ENCODE measurements around the gene TSPAN33. TPM values are rescaled to one million over a fixed set of nuclear protein-coding genes. Genes with fewer than 3 reads are reported as not detected.
"Not testable (repeated sequence)": the region's sequence is repeated elsewhere in the genome, so short reads cannot be mapped to it uniquely, and the experiment has no call there.

TSPAN33 gene
- total RNA-seq, 1 donor from 2014 or later, result 20.8 TPM

DNA sequence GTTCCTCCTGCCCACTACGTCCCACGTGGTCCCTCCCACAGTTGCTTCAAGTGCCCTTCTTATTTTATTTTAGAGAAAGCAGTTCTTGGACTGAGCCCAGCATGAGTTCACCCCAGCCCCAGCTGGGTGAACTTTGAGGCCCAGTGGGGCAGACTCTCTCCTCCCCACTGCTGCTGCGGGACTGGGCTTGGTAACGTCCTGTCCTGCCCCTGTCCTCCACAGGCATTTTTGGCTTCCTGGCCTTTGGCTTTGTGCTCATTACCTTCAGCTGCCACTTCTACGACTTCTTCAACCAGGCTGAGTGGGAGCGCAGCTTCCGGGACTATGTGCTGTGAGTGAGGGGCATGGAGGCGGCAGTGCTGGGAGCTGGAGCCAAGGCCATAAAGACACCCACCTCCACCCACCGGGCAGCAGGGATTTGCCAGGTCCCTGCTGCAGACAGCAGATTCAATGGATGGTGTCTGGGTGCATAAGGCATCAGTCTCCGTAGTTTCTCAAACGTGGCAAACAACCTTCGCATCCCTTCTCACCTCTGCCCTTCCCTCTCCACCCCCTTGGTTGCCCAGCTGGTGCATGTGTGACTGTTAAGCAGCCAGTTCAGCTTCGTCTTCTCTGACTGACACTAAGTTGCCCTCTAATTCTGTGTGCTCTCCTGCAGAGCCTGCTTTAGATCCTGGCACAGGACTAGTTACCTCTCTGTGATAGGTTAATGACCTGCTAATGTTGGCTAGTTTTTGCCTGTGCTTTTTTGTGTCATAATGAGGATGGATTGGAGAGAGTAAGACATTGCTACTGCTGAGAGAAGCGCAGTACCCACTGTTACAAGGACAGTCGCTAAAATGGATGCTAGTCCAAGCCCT, 64.8 kb downstream of the TSPAN33 start:
- DNase-seq, result no peak

DNA sequence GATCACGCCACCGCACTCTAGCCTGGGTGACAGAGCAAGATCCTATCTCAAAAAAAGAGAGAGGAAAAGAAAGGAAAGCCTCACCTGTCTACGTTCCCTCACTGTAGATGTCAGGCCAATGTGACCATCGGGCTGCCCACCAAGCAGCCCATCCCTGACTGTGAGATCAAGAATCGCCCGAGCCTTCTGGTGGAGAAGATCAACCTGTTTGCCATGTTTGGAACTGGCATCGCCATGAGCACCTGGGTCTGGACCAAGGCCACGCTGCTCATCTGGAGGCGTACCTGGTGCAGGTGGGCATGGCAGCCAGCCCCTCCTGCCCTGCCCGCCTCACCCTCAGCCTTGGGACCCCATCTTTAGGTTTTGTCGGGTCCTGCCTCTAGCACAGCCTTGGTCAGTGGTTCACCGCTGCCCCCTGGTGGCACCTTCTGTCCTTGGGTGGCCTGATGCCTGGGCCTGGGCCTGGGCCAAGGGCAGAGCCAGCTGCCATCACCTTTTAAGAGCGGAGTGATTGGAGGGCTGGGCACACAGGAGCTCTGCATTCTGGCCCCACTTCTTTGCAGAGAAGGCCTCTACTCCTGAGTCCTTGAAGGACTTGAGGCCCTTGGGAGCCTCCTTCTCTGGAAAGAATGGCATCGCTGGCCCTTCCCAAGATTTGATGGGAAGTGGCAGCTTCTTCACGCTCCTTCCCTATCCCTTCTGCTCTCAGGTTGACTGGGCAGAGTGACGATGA, 65.9 kb downstream of the TSPAN33 start:
- peak; percentile 88 for DNase-seq

DNA sequence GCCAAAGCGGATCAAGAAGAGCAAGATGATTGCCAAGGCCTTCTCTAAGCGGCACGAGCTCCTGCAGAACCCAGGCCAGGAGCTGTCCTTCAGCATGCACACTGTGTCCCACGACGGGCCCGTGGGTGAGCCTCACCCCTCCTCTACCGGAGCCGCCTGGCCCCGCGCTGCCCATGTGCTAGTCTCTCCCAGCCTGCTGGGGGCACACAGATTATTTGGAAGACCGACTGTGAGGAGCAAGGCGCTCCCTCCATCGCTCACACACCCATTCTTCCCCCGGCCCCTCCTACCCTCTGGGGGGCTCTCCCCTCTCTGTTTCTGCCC, 66.4 kb downstream of the TSPAN33 start:
- DNase-seq, result no peak

DNA sequence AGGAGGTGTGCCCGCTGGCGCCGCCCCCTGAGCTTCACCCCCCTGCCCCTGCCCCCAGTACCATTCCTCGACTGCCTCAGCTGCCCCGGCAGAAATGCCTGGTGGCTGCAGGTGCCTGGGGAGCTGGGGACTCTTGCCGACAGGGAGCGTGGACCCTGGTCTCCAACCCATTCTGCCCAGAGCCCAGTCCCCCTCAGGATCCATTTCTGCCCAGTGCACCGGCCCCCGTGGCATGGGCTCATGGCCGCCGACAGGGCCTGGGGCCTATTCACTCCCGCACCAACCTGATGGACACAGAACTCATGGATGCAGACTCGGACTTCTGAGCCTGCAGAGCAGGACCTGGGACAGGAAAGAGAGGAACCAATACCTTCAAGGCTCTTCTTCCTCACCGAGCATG, 67.6 kb downstream of the TSPAN33 start:
- DNase-seq, result no peak

DNA sequence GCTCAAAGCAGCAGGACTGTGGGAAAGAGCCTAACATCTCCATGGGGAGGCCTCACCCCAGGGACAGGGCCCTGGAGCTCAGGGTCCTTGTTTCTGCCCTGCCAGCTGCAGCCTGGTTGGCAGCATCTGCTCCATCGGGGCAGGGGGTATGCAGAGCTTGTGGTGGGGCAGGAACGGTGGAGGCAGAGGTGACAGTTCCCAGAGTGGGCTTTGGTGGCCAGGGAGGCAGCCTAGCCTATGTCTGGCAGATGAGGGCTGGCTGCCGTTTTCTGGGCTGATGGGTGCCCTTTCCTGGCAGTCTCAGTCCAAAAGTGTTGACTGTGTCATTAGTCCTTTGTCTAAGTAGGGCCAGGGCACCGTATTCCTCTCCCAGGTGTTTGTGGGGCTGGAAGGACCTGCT, 68.1 kb downstream of the TSPAN33 start:
- no peak for DNase-seq

DNA sequence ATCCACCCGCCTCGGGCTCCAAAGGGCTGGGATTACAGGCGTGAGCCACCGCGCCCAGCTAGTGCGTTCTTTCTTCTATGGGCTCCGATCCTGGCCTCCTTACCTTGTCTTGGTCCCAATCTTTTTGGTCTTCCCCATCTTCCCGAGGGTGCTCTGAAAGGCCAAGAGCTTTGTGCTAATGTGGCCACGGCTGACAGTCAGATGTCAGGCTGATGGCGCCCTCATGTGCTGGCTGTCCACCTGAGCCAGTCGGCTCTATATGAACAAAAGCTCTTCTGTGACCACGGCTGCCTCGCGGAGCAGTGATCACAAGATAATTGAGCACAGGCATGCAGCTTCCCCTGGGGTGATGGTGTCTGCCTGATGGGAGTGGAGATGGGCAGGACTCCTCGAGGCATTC, 69.3 kb downstream of the TSPAN33 start:
- peak; percentile 41 for DNase-seq

DNA sequence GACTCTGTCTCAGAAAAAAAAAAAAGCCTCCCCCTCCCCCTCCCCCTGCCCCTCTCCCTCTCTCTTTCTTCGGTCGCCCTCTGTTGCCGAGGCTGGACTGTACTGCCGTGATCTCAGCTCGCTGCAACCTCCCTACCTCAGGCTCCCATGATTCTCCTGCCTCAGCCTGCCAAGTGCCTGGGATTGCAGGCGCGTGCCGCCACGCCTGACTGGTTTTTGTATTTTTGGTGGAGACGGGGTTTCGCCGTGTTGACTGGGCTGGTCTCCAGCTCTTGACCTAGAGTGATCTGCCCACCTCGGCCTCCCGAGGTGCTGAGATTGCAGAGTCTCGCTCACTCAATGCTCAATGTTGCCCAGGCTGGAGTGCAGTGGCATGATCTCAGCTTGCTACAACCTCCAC, 71.2 kb downstream of the TSPAN33 start:
- DNase-seq, result not testable (repeated sequence)

DNA sequence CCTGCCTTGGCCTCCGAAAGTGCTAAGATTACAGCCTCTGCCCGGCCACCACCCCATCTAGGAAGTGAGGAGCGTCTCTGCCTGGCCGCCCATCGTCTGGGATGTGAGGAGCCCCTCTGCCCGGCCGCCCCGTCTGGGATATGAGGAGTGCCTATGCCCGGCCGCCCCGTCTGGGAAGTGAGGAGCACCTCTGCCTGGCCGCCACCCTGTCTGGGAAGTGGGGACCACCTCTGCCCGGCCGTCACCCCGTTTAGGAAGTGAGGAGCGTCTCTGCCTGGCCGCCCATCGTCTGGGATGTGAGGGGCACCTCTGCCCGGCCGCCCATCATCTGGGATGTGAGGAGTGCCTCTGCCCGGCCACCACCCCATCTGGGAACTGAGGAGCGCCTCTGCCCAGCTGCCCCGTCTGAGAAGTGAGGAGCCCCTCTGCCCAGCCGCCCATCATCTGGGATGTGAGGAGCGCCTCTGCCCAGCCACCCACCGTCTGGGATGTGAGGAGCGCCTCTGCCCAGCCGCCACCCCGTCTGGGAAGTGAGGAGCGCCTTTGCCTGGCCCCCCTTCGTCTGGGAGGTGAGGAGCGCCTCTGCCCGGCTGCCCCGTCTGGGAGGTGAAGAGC, 71.7 kb downstream of the TSPAN33 start:
- not testable (repeated sequence) for DNase-seq

DNA sequence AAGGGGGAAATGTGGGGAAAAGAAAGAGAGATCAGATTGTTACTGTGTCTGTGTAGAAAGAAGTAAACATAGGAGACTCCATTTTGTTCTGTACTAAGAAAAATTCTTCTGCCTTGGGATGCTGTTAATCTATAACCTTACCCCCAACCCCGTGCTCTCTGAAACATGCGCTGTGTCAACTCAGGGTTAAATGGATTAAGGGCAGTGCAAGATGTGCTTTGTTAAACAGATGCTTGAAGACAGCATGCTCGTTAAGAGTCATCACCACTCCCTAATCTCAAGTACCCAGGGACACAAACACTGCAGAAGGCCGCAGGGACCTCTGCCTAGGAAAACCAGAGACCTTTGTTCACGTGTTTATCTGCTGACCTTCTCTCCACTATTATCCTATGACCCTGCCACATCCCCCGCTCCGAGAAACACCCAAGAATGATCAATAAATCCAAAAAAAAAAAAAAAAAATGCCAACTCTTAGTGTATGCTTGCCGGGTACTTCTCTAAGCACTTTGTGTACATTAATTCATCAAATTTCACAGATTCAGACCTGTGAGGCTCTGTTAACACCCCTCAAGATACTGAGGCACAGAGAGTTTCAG, 72.4 kb downstream of the TSPAN33 start:
- not testable (repeated sequence) for DNase-seq

DNA sequence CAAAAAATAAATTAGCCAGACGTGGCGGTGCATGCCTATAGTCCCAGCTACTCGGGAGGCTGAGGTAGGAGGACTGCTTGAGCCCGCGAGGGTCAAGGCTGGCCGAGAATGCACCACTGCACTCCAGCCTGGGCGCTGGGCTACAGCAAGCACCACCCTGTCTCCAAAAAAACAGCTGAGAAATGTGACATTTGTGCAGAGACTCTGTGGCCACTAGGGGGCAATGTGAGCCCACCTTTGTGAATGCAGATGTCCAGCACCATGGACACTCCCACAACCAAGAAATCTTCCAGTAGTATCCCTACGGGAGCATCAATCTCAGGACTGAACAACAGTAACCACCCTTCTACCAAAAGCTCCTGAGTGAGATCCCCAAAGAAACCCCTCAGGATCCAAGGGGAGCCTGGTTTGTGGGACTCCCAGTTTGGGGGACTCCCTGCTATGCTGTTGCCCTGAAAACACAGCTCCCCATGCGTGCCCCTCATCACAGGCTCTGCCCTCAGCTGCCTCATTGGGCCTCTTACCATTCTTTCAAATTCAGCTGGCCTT, 74.1 kb downstream of the TSPAN33 start:
- DNase-seq, result peak; percentile 93

DNA sequence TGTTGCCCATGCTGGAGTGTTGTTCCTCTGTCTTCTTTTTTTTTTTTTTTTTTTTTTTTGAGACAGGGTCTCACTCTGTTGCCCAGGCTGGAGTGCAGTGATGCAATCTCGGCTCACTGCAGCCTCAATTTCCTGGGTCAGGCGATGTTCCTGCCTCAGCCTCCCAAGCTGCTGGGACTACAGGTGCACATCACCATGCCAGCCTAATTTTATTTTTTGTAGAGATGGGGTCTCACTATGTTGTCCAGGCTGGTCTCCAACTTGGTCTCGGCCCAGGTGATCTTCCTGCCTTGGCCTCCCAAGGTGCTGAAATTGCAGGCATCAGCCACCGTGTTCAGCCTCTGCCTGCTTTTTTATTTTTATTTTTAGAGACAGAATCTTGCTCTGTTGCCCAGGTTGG, 74.7 kb downstream of the TSPAN33 start:
- DNase-seq, result not testable (repeated sequence)

Small RNA genes lying within 50 kb of the gene (small RNA-seq; reads per million reads assigned to genes)
- not detected for gene RNY1P11 (ENCODE audit: low replicate concordance)

Other genes with a start within 250 kb of the TSPAN33 start
- 0.72 TPM for gene KCP, start 234.0 kb upstream of the TSPAN33 start, total RNA-seq
- gene IRF5, start 206.8 kb upstream of the TSPAN33 start, total RNA-seq, result 1.2 TPM
- 48.3 TPM for gene TNPO3, start 89.6 kb upstream of the TSPAN33 start, total RNA-seq
- 37.1 TPM for gene SMO, start 43.9 kb downstream of the TSPAN33 start, total RNA-seq
- gene AHCYL2, start 80.3 kb downstream of the TSPAN33 start, total RNA-seq, result 29.5 TPM